T-helper 1 cell treated with Interleukin-12 subunit alpha and Interleukin-12 subunit beta and Interleukin-4 antibody, amounts not matched to agents 30 μg/mL and 1 μg/mL, for 36 hours (primary cell): ENCODE measurements around the gene PJVK.
A peak's percentile ranks its signal among the peaks of the same experiment; 100 is the strongest.
"Not testable (repeated sequence)": the region's sequence is repeated elsewhere in the genome, so short reads cannot be mapped to it uniquely, and the experiment has no call there.

Experiments
- H3K27ac Mint-ChIP-seq: one replicate; pipeline ENCODE4 v1.8.0; 2021; ENCODE audit warnings: mild to moderate bottlenecking, mixed read lengths
- H3K27me3 Mint-ChIP-seq: one replicate; pipeline ENCODE4 v1.8.0; 2021; ENCODE audit warnings: low read depth, mixed read lengths
- H3K36me3 Mint-ChIP-seq: one replicate; pipeline ENCODE4 v1.8.0; 2021; ENCODE audit warnings: low read depth, mixed read lengths
- H3K4me1 Mint-ChIP-seq: one replicate; pipeline ENCODE4 v1.8.0; 2021; ENCODE audit warnings: low read depth, mixed read lengths
- H3K4me3 Mint-ChIP-seq: one replicate; pipeline ENCODE4 v1.8.0; 2021; ENCODE audit warnings: mild to moderate bottlenecking, moderate library complexity, mixed read lengths
- H3K9me3 Mint-ChIP-seq: one replicate; pipeline ENCODE4 v1.8.0; 2021; ENCODE audit warnings: mixed read lengths

PJVK gene

GRCh38 chr2:178420463-178420999, 30.6 kb upstream of the PJVK start:
- Mint-ChIP-seq H3K27ac (no peak overlapping the region), H3K9me3 (peaks cover 9% of the 10 kb centered on the region), H3K4me3 (no peak overlapping the region), H3K27me3 (no peaks in the 10 kb centered on the region), H3K4me1 (peaks cover 22% of the 10 kb centered on the region), H3K36me3 (peaks cover 25% of the 10 kb centered on the region)

DNA sequence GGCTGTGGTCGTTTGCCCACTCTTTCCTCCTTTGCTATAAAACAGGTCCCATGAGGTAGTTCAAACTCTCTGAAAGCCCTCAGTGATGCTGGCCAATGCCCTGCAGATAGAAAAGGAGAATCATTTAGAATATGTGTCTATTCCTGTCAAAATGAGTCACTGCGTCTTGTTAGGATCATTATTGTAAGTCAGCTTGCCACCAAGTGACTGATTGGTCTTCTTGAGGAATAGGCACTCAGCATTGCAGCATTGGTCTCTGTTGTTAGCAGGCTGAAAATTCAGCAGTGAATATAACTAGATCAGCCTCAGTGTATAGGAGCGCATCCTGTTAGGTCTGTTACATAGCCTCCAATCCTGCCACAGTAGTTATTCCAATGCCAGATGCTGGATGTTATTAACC, 29.1 kb upstream of the PJVK start:
- Mint-ChIP-seq H3K27ac (no peak overlapping the region), H3K36me3 (peaks cover 36% of the 10 kb centered on the region), H3K9me3 (peaks cover 17% of the 10 kb centered on the region), H3K4me3 (no peak overlapping the region), H3K27me3 (no peaks in the 10 kb centered on the region), H3K4me1 (peaks cover 16% of the 10 kb centered on the region)

GRCh38 chr2:178423746-178424145, 27.4 kb upstream of the PJVK start:
- not testable (repeated sequence) for H3K27ac Mint-ChIP-seq, H3K4me3 Mint-ChIP-seq, H3K27me3 Mint-ChIP-seq
- H3K36me3 Mint-ChIP-seq: peaks cover 43% of the 10 kb centered on the region
- peaks cover 17% of the 10 kb centered on the region for H3K9me3 Mint-ChIP-seq
- H3K4me1 Mint-ChIP-seq: peaks cover 11% of the 10 kb centered on the region

DNA sequence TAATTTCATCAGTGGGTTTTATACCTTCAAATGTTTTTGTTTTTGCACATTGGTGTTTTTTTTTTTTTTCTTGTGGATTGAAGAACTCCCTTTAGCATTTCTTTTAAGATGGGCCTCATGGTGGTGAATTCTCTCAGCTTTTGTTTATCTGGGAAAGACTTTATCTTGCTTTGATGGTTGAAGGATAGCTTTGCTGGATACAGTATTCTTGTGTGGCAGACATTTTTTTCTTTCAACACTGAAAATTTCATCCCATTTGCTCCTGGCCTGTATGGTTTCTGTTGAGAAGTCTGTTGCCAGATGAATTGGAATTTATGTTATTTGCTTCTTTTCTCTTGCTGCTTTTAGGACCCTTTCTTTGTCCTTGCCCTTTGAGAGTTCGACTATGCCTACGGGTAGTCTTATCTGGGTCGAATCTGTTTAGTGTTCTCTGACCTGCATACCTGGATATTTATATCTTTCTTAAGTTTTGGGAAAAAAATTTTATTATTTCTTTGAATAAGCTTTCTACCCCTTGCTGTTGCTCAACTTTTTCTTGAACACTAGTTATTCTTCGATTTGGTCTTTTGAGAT, 25.8 kb upstream of the PJVK start:
- Mint-ChIP-seq H3K36me3 (peaks cover 52% of the 10 kb centered on the region), H3K27me3 (no peaks in the 10 kb centered on the region), H3K4me1 (peaks cover 7% of the 10 kb centered on the region), H3K27ac (no peak overlapping the region), H3K9me3 (peaks cover 17% of the 10 kb centered on the region), H3K4me3 (no peak overlapping the region)

- H3K4me1 Mint-ChIP-seq: peaks cover 3% of the 10 kb centered on the region
These were observed 24.8 kb upstream of the PJVK start for GRCh38 chr2:178426388-178426787.

GRCh38 chr2:178427458-178427857, 23.7 kb upstream of the PJVK start:
- H3K9me3 Mint-ChIP-seq: peaks cover 17% of the 10 kb centered on the region
- no peaks in the 10 kb centered on the region for H3K27me3 Mint-ChIP-seq
- peaks cover 3% of the 10 kb centered on the region for H3K4me1 Mint-ChIP-seq
- H3K36me3 Mint-ChIP-seq: peaks cover 58% of the 10 kb centered on the region
- H3K4me3 Mint-ChIP-seq: no peak overlapping the region
- H3K27ac Mint-ChIP-seq: no peak overlapping the region

More at GRCh38 chr2:178426388-178426787, 24.8 kb upstream of the PJVK start:
- Mint-ChIP-seq H3K4me3 (no peak overlapping the region), H3K27me3 (no peaks in the 10 kb centered on the region), H3K36me3 (peaks cover 52% of the 10 kb centered on the region), H3K9me3 (peaks cover 17% of the 10 kb centered on the region), H3K27ac (no peak overlapping the region)

DNA sequence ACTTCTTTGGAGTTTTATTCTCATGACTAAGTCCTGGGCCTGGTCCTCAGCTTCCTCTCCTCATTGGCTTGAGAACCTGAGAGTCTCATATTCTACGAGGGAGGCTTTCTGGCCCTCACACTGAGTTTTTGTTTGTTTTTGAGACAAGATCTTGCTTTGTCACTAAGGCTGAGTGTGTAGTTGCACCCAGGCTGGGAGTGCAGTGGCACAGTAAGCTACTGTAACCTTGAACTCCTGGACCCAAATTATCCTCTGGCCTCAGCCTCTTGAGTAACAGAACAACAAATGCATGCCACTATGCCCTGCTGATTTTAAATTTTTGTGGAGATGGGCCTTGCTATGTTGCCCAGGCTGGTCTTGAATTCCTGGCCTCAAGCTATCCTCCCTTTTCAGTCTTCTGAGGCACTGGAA, 22.8 kb upstream of the PJVK start:
- H3K27me3 Mint-ChIP-seq: no peaks in the 10 kb centered on the region
- H3K36me3 Mint-ChIP-seq: peaks cover 54% of the 10 kb centered on the region
- H3K4me1 Mint-ChIP-seq: peaks cover 3% of the 10 kb centered on the region
- peaks cover 17% of the 10 kb centered on the region for H3K9me3 Mint-ChIP-seq
- H3K27ac Mint-ChIP-seq: peak overlapping the region; percentile 18
- H3K4me3 Mint-ChIP-seq: no peak overlapping the region

- peaks cover 52% of the 10 kb centered on the region for H3K36me3 Mint-ChIP-seq
- H3K4me1 Mint-ChIP-seq: peaks cover 3% of the 10 kb centered on the region
- no peak overlapping the region for H3K27ac Mint-ChIP-seq
- no peaks in the 10 kb centered on the region for H3K27me3 Mint-ChIP-seq
- H3K9me3 Mint-ChIP-seq: peaks cover 15% of the 10 kb centered on the region
- no peak overlapping the region for H3K4me3 Mint-ChIP-seq
These were observed 21.8 kb upstream of the PJVK start for GRCh38 chr2:178429336-178429735.

DNA sequence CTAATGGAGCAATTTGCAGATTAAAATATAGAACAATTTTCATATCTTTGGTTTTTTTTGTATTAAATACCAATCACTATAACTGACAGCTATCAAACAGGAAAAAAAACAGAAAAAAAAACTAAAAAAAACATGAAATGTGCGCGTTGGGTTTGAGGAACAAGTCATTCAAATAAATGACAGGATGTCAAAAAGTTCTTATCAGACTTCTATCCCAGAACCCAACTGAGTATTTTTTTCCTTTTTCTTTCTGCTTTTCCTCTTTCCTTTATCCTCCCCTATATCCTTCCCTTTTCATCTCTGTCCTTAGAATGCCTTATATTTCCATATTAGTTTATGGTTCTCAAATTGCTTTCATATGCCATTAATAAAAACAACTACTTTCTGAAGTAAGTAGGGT, 14.5 kb upstream of the PJVK start:
- H3K9me3 Mint-ChIP-seq: no peaks in the 10 kb centered on the region
- no peak overlapping the region for H3K4me3 Mint-ChIP-seq
- H3K27ac Mint-ChIP-seq: no peak overlapping the region
- H3K27me3 Mint-ChIP-seq: no peaks in the 10 kb centered on the region
- peaks cover 3% of the 10 kb centered on the region for H3K4me1 Mint-ChIP-seq
- peaks cover 39% of the 10 kb centered on the region for H3K36me3 Mint-ChIP-seq

- no peaks in the 10 kb centered on the region for H3K9me3 Mint-ChIP-seq
- no peak overlapping the region for H3K27ac Mint-ChIP-seq
- no peak overlapping the region for H3K4me3 Mint-ChIP-seq
- no peaks in the 10 kb centered on the region for H3K27me3 Mint-ChIP-seq
- H3K4me1 Mint-ChIP-seq: peaks cover 3% of the 10 kb centered on the region
- peaks cover 45% of the 10 kb centered on the region for H3K36me3 Mint-ChIP-seq
These were observed 9.8 kb upstream of the PJVK start for GRCh38 chr2:178441426-178441825.

- H3K4me1 Mint-ChIP-seq: peaks cover 24% of the 10 kb centered on the region
- H3K9me3 Mint-ChIP-seq: no peaks in the 10 kb centered on the region
- H3K27ac Mint-ChIP-seq: no peak overlapping the region
- peaks cover 19% of the 10 kb centered on the region for H3K36me3 Mint-ChIP-seq
- H3K27me3 Mint-ChIP-seq: peaks cover 7% of the 10 kb centered on the region
- peak overlapping the region; percentile 21 for H3K4me3 Mint-ChIP-seq
These were observed 2.1 kb upstream of the PJVK start for GRCh38 chr2:178448968-178449661.

DNA sequence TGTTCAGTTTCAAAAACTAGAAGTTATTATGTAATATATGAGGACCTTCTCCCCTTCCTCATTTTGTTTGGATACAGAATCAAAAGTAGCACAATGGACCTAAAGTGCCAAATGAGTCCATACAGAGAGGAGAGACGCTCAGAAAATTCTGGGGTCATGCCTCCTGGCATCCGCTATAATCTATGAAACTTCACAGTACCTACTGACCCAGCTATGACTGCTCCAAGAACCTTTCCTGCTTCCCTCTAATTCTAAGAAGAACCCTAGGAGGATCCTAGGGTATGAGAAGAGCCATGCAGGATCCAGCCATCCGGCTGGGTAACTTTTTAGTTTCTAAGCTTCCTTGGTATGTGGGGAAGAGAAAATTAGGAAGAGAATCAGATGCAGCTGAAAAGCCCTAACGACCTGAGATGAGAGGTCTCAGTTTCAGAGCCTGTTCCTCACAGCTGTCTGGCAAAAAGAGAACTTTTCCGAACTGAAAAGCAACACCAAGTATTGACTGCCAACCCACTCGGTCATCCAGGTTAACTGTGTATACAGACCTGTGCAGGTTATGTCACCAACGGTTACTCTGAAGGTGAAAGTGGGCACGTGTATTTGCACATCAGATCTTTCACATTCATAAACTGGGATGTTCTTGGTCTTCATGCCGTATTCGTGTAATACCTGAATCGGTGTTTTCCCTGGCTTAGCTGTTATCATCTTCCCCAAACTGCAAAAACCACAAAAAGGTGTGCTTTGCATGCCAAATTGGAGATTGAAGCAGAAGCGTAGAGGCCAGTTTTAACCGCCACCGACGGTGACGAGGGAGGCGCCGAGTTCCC, 1.3 kb upstream of the PJVK start:
- Mint-ChIP-seq H3K4me1 (peaks cover 23% of the 10 kb centered on the region), H3K27me3 (peaks cover 11% of the 10 kb centered on the region), H3K36me3 (peaks cover 18% of the 10 kb centered on the region), H3K9me3 (no peaks in the 10 kb centered on the region), H3K4me3 (peak overlapping the region; percentile 86), H3K27ac (peak overlapping the region; percentile 89)

DNA sequence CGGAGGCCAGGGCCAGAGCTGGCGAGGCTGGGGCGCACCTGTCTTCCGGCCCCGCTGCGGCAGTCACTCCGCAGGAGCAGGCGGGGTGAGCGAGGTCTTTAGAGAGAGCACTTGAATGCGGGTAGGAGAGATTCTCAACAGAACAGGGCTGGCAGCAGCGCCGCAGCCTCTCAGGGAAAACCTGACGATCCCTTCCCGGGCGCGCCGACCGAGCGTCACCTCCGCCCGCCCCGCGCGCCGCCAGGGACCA, 729 bp upstream of the PJVK start:
- peaks cover 14% of the 10 kb centered on the region for H3K36me3 Mint-ChIP-seq
- H3K27ac Mint-ChIP-seq: peak overlapping the region; percentile 89
- H3K27me3 Mint-ChIP-seq: peaks cover 11% of the 10 kb centered on the region
- H3K9me3 Mint-ChIP-seq: no peaks in the 10 kb centered on the region
- H3K4me3 Mint-ChIP-seq: peak overlapping the region; percentile 86
- peaks cover 22% of the 10 kb centered on the region for H3K4me1 Mint-ChIP-seq

- peak overlapping the region; percentile 57 for H3K4me3 Mint-ChIP-seq
- H3K27me3 Mint-ChIP-seq: peaks cover 14% of the 10 kb centered on the region
- H3K9me3 Mint-ChIP-seq: no peaks in the 10 kb centered on the region
- no peak overlapping the region for H3K27ac Mint-ChIP-seq
- peaks cover 7% of the 10 kb centered on the region for H3K36me3 Mint-ChIP-seq
- peaks cover 22% of the 10 kb centered on the region for H3K4me1 Mint-ChIP-seq
These were observed 1.2 kb downstream of the PJVK start for GRCh38 chr2:178452334-178452733.

GRCh38 chr2:178452870-178453269, 1.7 kb downstream of the PJVK start:
- Mint-ChIP-seq H3K36me3 (peaks cover 6% of the 10 kb centered on the region), H3K9me3 (no peaks in the 10 kb centered on the region), H3K4me3 (no peak overlapping the region), H3K4me1 (peaks cover 22% of the 10 kb centered on the region), H3K27me3 (peaks cover 14% of the 10 kb centered on the region), H3K27ac (no peak overlapping the region)
